GM21526 (cell line): ENCODE measurements around the gene ERVMER34-1.

Experiments
- ATAC-seq: cut with Tn5 transposase; IDR thresholded peaks from one replicate; pipeline ENCODE4 v1.9.1; 2021; ENCODE audit warnings: moderate library complexity; ENCODE audit not compliant: unreplicated experiment, low FRiP score

ERVMER34-1 gene

GRCh38 chr4:52721968-52722815 is 29.0 kb downstream of the ERVMER34-1 start:
- ATAC-seq, result peak; percentile 96

GRCh38 chr4:52718123-52718522 is 33.1 kb downstream of the ERVMER34-1 start:
- no peak for ATAC-seq

GRCh38 chr4:52716364-52717151 is 34.7 kb downstream of the ERVMER34-1 start:
- ATAC-seq, result no peak

GRCh38 chr4:52715914-52716313 is 35.3 kb downstream of the ERVMER34-1 start:
- no peak for ATAC-seq

- ATAC-seq, result no peak
These were observed 35.8 kb downstream of the ERVMER34-1 start for GRCh38 chr4:52715255-52715897.

GRCh38 chr4:52714597-52715254 is 36.5 kb downstream of the ERVMER34-1 start:
- no peak for ATAC-seq

GRCh38 chr4:52713456-52713937 is 37.7 kb downstream of the ERVMER34-1 start:
- ATAC-seq, result no peak

- peak; percentile 86 for ATAC-seq
These were observed 38.7 kb downstream of the ERVMER34-1 start for GRCh38 chr4:52712251-52713130.

GRCh38 chr4:52711834-52712250 is 39.4 kb downstream of the ERVMER34-1 start:
- ATAC-seq, result peak; percentile 11

- ATAC-seq, result no peak
These were observed 40.0 kb downstream of the ERVMER34-1 start for GRCh38 chr4:52711272-52711671.

- ATAC-seq, result no peak
These were observed 42.1 kb downstream of the ERVMER34-1 start for GRCh38 chr4:52709155-52709554.

GRCh38 chr4:52704661-52705060 is 46.6 kb downstream of the ERVMER34-1 start:
- ATAC-seq, result no peak

GRCh38 chr4:52704133-52704532 is 47.1 kb downstream of the ERVMER34-1 start:
- no peak for ATAC-seq

- peak; percentile 95 for ATAC-seq
These were observed 50.0 kb downstream of the ERVMER34-1 start for GRCh38 chr4:52701207-52701606.

- ATAC-seq, result no peak
These were observed 56.3 kb downstream of the ERVMER34-1 start for GRCh38 chr4:52694936-52695335.

GRCh38 chr4:52693492-52693891 is 57.7 kb downstream of the ERVMER34-1 start:
- ATAC-seq, result no peak
